T-helper 1 cell treated with Interleukin-12 subunit alpha and Interleukin-12 subunit beta and Interleukin-4 antibody, amounts not matched to agents 30 ng/mL and 1 ng/mL, for 36 hours (primary cell): ENCODE data around the gene FPR1. TPM values are rescaled to one million over a fixed set of nuclear protein-coding genes. Genes with fewer than 3 reads are reported as not detected.

Experiments
- intact Hi-C: fragments of 100-400 bp; cut with micrococcal nuclease; formaldehyde crosslinking; loops from one replicate; pipeline ENCODE4 v1.15.1; 2024
- total RNA-seq: library from RNA; stranded (reverse); gene quantifications from 2 replicates; pipeline ENCODE4 v1.2.3, GENCODE V29; 2022

The FPR1 gene
- total RNA-seq, 1 donor from 2014 or later: not detected

GRCh38 chr19:51708811-51709210 is 42.9 kb downstream of the FPR1 start:
- intact Hi-C loops: no loop called here

GRCh38 chr19:51706885-51707284 is 44.8 kb downstream of the FPR1 start:
- intact Hi-C loops: no loop called here

- intact Hi-C loops: no loop called here
Measured at GRCh38 chr19:51706296-51706695, 45.4 kb downstream of the FPR1 start.

- intact Hi-C loops: loop anchor here (1.0 to 5.0 kb wide), 7 partner anchors 14 to 483 kb away; partner anchors contain the start of genes ZNF613 and ZNF615
Measured at GRCh38 chr19:51704626-51705025, 47.1 kb downstream of the FPR1 start.

GRCh38 chr19:51703575-51704515 is 47.8 kb downstream of the FPR1 start:
- intact Hi-C loops: loop anchor here (1.0 to 5.0 kb wide), 7 partner anchors 14 to 483 kb away; partner anchors contain the start of genes ZNF613 and ZNF615

GRCh38 chr19:51702825-51703574 is 48.7 kb downstream of the FPR1 start:
- intact Hi-C loops: loop anchor here (5.0 kb wide), 2 partner anchors 304 to 484 kb away; partner anchors contain the start of gene ZNF615

- intact Hi-C loops: loop anchor here (5.0 kb wide), 2 partner anchors 305 to 485 kb away; partner anchors contain the start of gene ZNF615
Measured at GRCh38 chr19:51702103-51702824, 49.4 kb downstream of the FPR1 start.

- intact Hi-C loops: loop anchor here (5.0 kb wide), 2 partner anchors 306 to 486 kb away; partner anchors contain the start of gene ZNF615
Measured at GRCh38 chr19:51701468-51702100, 50.1 kb downstream of the FPR1 start.

GRCh38 chr19:51699170-51699569 is 52.5 kb downstream of the FPR1 start:
- intact Hi-C loops: no loop called here

- intact Hi-C loops: no loop called here
Measured at GRCh38 chr19:51698296-51698695, 53.4 kb downstream of the FPR1 start.

- intact Hi-C loops: no loop called here
Measured at GRCh38 chr19:51697169-51697776, 54.4 kb downstream of the FPR1 start.

- intact Hi-C loops: no loop called here
Measured at GRCh38 chr19:51696606-51697005, 55.1 kb downstream of the FPR1 start.

Other genes starting within 250 kb of the FPR1 start
- gene SIGLEC6, start 220.2 kb downstream of the FPR1 start, total RNA-seq: 0.34 and 2.9 TPM in 2 replicates
- gene ZNF175, start 180.6 kb downstream of the FPR1 start, total RNA-seq: 8.2 and 8.3 TPM in 2 replicates
- gene SIGLEC5, start 121.5 kb downstream of the FPR1 start, total RNA-seq: not detected in 2 replicates
- gene SIGLEC14, start 105.1 kb downstream of the FPR1 start, total RNA-seq: not detected in 2 replicates
- 6.4 and 8.7 TPM in 2 replicates for gene SPACA6, start 58.5 kb downstream of the FPR1 start, total RNA-seq
- not detected in 2 replicates for gene HAS1, start 27.9 kb downstream of the FPR1 start, total RNA-seq
- not detected in 2 replicates for gene FPR2, start 9.3 kb upstream of the FPR1 start, total RNA-seq
- not detected in 2 replicates for gene FPR3, start 43.3 kb upstream of the FPR1 start, total RNA-seq
- gene ZNF577, start 136.1 kb upstream of the FPR1 start, total RNA-seq: 7.3 and 8.2 TPM in 2 replicates
- 11.3 and 11.7 TPM in 2 replicates for gene ZNF649, start 153.1 kb upstream of the FPR1 start, total RNA-seq
- 5.2 and 5.5 TPM in 2 replicates for gene ZNF613, start 175.6 kb upstream of the FPR1 start, total RNA-seq
- 13.5 and 14.0 TPM in 2 replicates for gene ZNF350, start 235.0 kb upstream of the FPR1 start, total RNA-seq